Medulla oblongata (tissue), 1 donor: Measurements from ENCODE around the gene GATAD2B.
"Not testable (repeated sequence)": the region's sequence is repeated elsewhere in the genome, so short reads cannot be mapped to it uniquely, and the experiment has no call there.

ENCODE experiments used
- DNase-seq: peaks from one replicate; pipeline ENCODE4 v3.0.0-alpha.2; 2015; ENCODE audit errors: extremely low spot score

The GATAD2B gene

GRCh38 chr1:153929981-153930948 lies 7.5 kb upstream of the GATAD2B start:
- DNase-seq: peak; percentile 48

GRCh38 chr1:153929426-153929825 lies 6.7 kb upstream of the GATAD2B start:
- DNase-seq: no peak

GRCh38 chr1:153928791-153929341 lies 6.1 kb upstream of the GATAD2B start:
- DNase-seq: peak; percentile 91

GRCh38 chr1:153928245-153928644 lies 5.5 kb upstream of the GATAD2B start:
- DNase-seq: peak; percentile 20

GRCh38 chr1:153926405-153926804 lies 3.6 kb upstream of the GATAD2B start:
- no peak for DNase-seq

- peak; percentile 40 for DNase-seq
These were observed 448 bp downstream of the GATAD2B start for GRCh38 chr1:153922076-153922971.

GRCh38 chr1:153921803-153922075 lies 1.0 kb downstream of the GATAD2B start:
- no peak for DNase-seq

GRCh38 chr1:153921080-153921802 lies 1.5 kb downstream of the GATAD2B start:
- no peak for DNase-seq

- peak; percentile 34 for DNase-seq
These were observed 2.6 kb downstream of the GATAD2B start for GRCh38 chr1:153919876-153920852.

- no peak for DNase-seq
These were observed 6.5 kb downstream of the GATAD2B start for GRCh38 chr1:153916297-153916696.

- DNase-seq: no peak
These were observed 10.4 kb downstream of the GATAD2B start for GRCh38 chr1:153912349-153912748.

- not testable (repeated sequence) for DNase-seq
These were observed 12.2 kb downstream of the GATAD2B start for GRCh38 chr1:153910560-153910959.

GRCh38 chr1:153908071-153908470 lies 14.7 kb downstream of the GATAD2B start:
- DNase-seq: no peak

- no peak for DNase-seq
These were observed 15.6 kb downstream of the GATAD2B start for GRCh38 chr1:153907134-153907533.

- no peak for DNase-seq
These were observed 16.4 kb downstream of the GATAD2B start for GRCh38 chr1:153906396-153906795.

GRCh38 chr1:153905908-153906307 lies 16.9 kb downstream of the GATAD2B start:
- DNase-seq: not testable (repeated sequence)

- DNase-seq: no peak
These were observed 18.8 kb downstream of the GATAD2B start for GRCh38 chr1:153903841-153904455.

GRCh38 chr1:153899509-153899908 lies 23.3 kb downstream of the GATAD2B start:
- no peak for DNase-seq

- not testable (repeated sequence) for DNase-seq
These were observed 26.9 kb downstream of the GATAD2B start for GRCh38 chr1:153895866-153896265.

GRCh38 chr1:153891042-153891441 lies 31.7 kb downstream of the GATAD2B start:
- DNase-seq: not testable (repeated sequence)
